ENCODE measurements around the gene DNAH9. TPM values are rescaled to one million over a fixed set of nuclear protein-coding genes. Genes with fewer than 3 reads are reported as not detected.
"Not testable (repeated sequence)": the region's sequence is repeated elsewhere in the genome, so short reads cannot be mapped to it uniquely, and the experiment has no call there.

The DNAH9 gene
- total RNA-seq, 4 donors from 2014 or later, result 0.98 to 1.9 (median 1.5) TPM

DNA sequence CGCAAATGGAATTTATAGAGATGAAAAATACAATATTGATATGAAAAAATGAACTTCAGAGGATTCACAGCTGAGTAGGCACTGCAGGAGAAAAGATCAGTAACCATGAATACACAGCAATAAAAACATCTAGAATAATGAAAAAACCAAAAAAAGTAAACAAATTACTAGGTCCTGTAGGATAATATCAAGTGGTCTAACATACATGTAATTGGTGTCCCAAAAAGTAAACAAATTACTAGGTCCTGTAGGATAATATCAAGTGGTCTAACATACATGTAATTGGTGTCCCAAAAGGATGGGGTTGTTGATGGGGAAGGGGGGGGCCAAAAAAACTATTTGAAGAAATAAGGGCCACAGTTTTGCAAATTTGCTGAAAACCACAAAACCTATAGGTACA lies 355.7 kb downstream of the DNAH9 start:
- peaks cover 0 to 33% (median 4%) of the 10 kb centered on the region in 4 donors for H3K9me3 ChIP-seq
- no peaks in the 10 kb centered on the region for H3K27me3 ChIP-seq
- H3K4me1 ChIP-seq, result peaks cover 0 to 2% (median 0%) of the 10 kb centered on the region in 4 donors
- DNase-seq (ENCODE audit: low spot score in 2 of 2), result no peak
- TF ChIP-seq POLR2A (IDR thresholded peaks at IDR 0.05) (no peak), EP300 (IDR thresholded peaks at IDR 0.05) (no peak), CTCF (IDR thresholded peaks at IDR 0.05) (no peak)
- peaks cover 0 to 51% (median 0%) of the 10 kb centered on the region in 3 donors for H3K36me3 ChIP-seq
- H3K27ac ChIP-seq, result no peak overlapping the region
- no peak overlapping the region for H3K4me3 ChIP-seq
- 98 to 100% methylated on average over 1 of the region's 1 CpG for WGBS, 2 donors

DNA sequence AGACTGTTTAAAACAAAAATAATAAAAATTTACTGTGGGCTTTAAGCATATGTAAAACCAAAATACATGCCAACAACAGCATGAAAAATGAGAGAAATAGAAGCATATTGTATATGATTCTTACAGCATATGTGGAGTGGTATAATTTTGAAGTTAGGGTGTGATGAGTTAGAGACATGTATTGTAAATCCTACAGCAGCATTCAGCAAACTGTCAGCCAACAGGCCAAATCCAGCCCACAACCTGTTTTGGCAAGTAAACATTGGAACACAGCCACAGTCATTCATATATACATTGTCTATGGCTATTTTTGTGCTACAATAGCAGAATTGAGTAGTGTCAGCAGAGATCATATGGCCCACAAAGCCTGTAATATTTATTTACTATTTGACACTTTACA lies 356.7 kb downstream of the DNAH9 start:
- no peaks in the 10 kb centered on the region for H3K27me3 ChIP-seq

GRCh38 chr17:11969565-11969964 lies 371.3 kb downstream of the DNAH9 start:
- Histone ChIP-seq H3K27me3 (no peaks in the 10 kb centered on the region), H3K27ac (no peak overlapping the region), H3K9me3 (peaks cover 0 to 32% (median 0%) of the 10 kb centered on the region in 4 donors), H3K4me1 (no peaks in the 10 kb centered on the region), H3K4me3 (no peak overlapping the region), H3K36me3 (peaks cover 0 to 21% (median 0%) of the 10 kb centered on the region in 3 donors)
- TF ChIP-seq POLR2A (IDR thresholded peaks at IDR 0.05), result no peak
- TF ChIP-seq EP300 (IDR thresholded peaks at IDR 0.05), result no peak
- no peak for TF ChIP-seq CTCF (IDR thresholded peaks at IDR 0.05)
- 80 to 88% methylated on average over 2 of the region's 2 CpGs for WGBS, 2 donors
- no peak for DNase-seq (ENCODE audit: low spot score in 2 of 2)

More for the DNA sequence above, 356.7 kb downstream of the DNAH9 start:
- Histone ChIP-seq H3K27ac (no peak overlapping the region), H3K4me3 (no peak overlapping the region), H3K9me3 (peaks cover 0 to 33% (median 4%) of the 10 kb centered on the region in 4 donors), H3K4me1 (no peaks in the 10 kb centered on the region), H3K36me3 (peaks cover 0 to 51% (median 0%) of the 10 kb centered on the region in 3 donors)
- DNase-seq (ENCODE audit: low spot score in 2 of 2), result no peak
- no peak for TF ChIP-seq CTCF (IDR thresholded peaks at IDR 0.05)
- no peak for TF ChIP-seq POLR2A (IDR thresholded peaks at IDR 0.05)
- no peak for TF ChIP-seq EP300 (IDR thresholded peaks at IDR 0.05)

GRCh38 chr17:11972741-11973140 lies 374.5 kb downstream of the DNAH9 start:
- H3K27me3 ChIP-seq; H3K27ac ChIP-seq; H3K4me3 ChIP-seq; DNase-seq (ENCODE audit: low spot score in 2 of 2); H3K4me1 ChIP-seq; H3K9me3 ChIP-seq: not testable (repeated sequence)
- peaks cover 0 to 24% (median 0%) of the 10 kb centered on the region in 3 donors for H3K36me3 ChIP-seq
- WGBS, 2 donors, result 97% methylated on average over 19 of the region's 19 CpGs

DNA sequence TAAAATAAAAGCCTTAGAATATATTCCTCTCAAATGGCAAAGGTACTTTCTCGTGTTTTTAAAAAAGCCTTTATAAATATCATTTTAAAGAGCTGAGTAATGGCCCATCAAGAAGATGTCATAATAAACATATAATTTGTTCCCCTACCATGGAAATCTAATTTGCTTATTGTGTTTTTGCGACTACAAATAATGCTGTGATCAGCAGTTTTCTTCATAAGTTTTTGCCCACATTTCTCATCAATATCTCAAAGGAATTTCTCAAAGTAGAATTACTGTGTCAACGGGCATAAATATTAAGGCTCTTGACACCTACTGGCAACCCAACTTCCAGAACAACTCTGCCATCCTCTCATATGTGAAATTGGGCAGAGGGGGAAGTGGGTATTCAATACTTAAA lies 381.5 kb downstream of the DNAH9 start:
- Histone ChIP-seq H3K4me1 (no peaks in the 10 kb centered on the region), H3K36me3 (peaks cover 3 to 54% (median 6%) of the 10 kb centered on the region in 3 donors), H3K27ac (no peak overlapping the region), H3K9me3 (no peaks in the 10 kb centered on the region), H3K4me3 (no peak overlapping the region), H3K27me3 (no peaks in the 10 kb centered on the region)
- no peak for DNase-seq (ENCODE audit: low spot score in 2 of 2)
- WGBS, 2 donors, result 83 to 92% methylated on average over 3 of the region's 3 CpGs
- no peak for TF ChIP-seq EP300 (IDR thresholded peaks at IDR 0.05)
- no peak for TF ChIP-seq CTCF (IDR thresholded peaks at IDR 0.05)
- TF ChIP-seq POLR2A (IDR thresholded peaks at IDR 0.05), result no peak

DNA sequence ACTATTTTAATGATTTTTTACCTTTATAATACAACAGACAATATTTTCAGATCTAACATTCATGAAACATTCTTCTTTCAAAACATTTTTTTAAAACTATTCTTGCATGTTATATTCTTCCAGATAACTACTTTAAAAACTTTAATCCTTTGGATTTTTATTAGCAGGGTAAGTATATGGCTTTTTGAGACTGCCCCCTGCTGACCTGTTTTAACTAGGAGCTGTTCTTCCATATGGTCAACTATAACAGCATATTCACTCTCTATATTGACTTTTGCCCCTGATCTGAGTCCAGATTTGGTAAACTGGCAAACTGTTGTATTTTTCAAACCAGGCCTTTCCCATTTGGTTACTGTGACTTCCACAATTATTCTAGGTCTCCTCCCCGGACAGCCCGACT lies 382.5 kb downstream of the DNAH9 start:
- no peaks in the 10 kb centered on the region for H3K9me3 ChIP-seq
- H3K4me1 ChIP-seq, result no peaks in the 10 kb centered on the region
- no peak overlapping the region for H3K4me3 ChIP-seq
- peaks cover 3 to 57% (median 6%) of the 10 kb centered on the region in 3 donors for H3K36me3 ChIP-seq
- no peaks in the 10 kb centered on the region for H3K27me3 ChIP-seq
- 68 to 94% methylated on average over 2 of the region's 2 CpGs for WGBS, 2 donors
- no peak for TF ChIP-seq EP300 (IDR thresholded peaks at IDR 0.05)
- TF ChIP-seq CTCF (IDR thresholded peaks at IDR 0.05), result peak in 1 of 5 experiments; percentile 15
- H3K27ac ChIP-seq, result no peak overlapping the region
- no peak for DNase-seq (ENCODE audit: low spot score in 2 of 2)
